HG03521 (cell line): ENCODE data around the gene CRNKL1.

Experiments
- ATAC-seq: cut with Tn5 transposase; IDR thresholded peaks from one replicate; pipeline ENCODE4 v1.9.1; 2021; ENCODE audit warnings: mild to moderate bottlenecking, moderate library complexity; ENCODE audit not compliant: unreplicated experiment

The CRNKL1 gene

DNA sequence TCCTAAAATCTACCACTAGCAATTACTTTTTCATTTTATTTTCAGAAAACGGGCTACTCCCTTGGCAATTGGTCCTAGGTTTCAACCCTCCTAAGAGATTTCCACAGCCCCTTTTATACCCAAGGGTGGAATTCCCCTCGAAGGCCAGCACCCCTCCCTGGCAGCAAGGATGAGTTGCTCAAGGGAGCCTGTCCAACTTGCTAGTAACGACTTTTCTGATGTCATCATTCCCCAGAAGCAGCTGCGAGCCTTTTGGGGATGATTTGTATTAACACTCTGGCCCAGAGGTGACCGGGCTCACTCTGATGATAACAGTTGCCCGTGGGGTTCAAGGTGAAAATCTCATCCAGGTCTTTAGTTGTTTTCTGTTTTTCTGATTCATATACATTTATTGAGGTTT lies 65.8 kb downstream of the CRNKL1 start:
- ATAC-seq, result no peak
